H1 (cell line): ENCODE data around the gene DPM3. TPM values are rescaled to one million over a fixed set of nuclear protein-coding genes. Genes with fewer than 3 reads are reported as not detected.

Experiments used
- CTCF ChIA-PET: fragments of 300-600 bp; sonication (Branson Sonifier 250); formaldehyde crosslinking; loops from one replicate; lab custom pipeline; 2021; ENCODE audit not compliant: partially characterized antibody; lab: Charles Lee
- POLR2A ChIA-PET: fragments of 300-600 bp; sonication (Branson Sonifier 250); formaldehyde crosslinking; loops from one replicate; lab custom pipeline; 2021; ENCODE audit warnings: inconsistent platforms; ENCODE audit not compliant: partially characterized antibody; lab: Charles Lee
- DNase-seq, 2 experiments: peaks; one replicate each; pipeline versions ENCODE4 v3.0.0 to v3.0.0-alpha.2; 2010 to 2022; ENCODE audit warnings: low spot score in 2 of 2, low read depth in 1 of 2, mixed read lengths in 1 of 2
- FAIRE-seq: peaks from 2 replicates; lab custom pipeline; 2011; peaks lifted over from hg19 to GRCh38; lab: Jason Lieb, UNC
- H2AFZ ChIP-seq: 2 replicates; pipeline ENCODE4 v1.8.1; 2012; ENCODE audit warnings: low read length, inconsistent platforms
- H2AK5ac ChIP-seq: 2 replicates; pipeline ENCODE4 v1.6.1; 2013; ENCODE audit warnings: low read depth, low read length
- H2BK120ac ChIP-seq: replicated peaks from 2 replicates; pipeline ENCODE3; 2013; ENCODE audit warnings: low read depth, low read length, inconsistent platforms
- H2BK12ac ChIP-seq: 2 replicates; pipeline ENCODE4 v1.6.1; 2013; ENCODE audit warnings: low read depth, low read length
- H2BK15ac ChIP-seq: 2 replicates; pipeline ENCODE4 v1.6.1; 2013; ENCODE audit warnings: low read length
- H2BK20ac ChIP-seq: 2 replicates; pipeline ENCODE4 v1.6.1; 2013; ENCODE audit warnings: low read length
- H2BK5ac ChIP-seq: 2 replicates; pipeline ENCODE4 v1.6.1; 2013; ENCODE audit warnings: low read depth, low read length
- H3K14ac ChIP-seq: 2 replicates; pipeline ENCODE4 v1.6.1; 2013; ENCODE audit warnings: inconsistent platforms; ENCODE audit not compliant: insufficient read length
- H3K18ac ChIP-seq: 2 replicates; pipeline ENCODE4 v1.6.1; 2013; ENCODE audit warnings: low read length; ENCODE audit errors: extremely low read depth
- H3K23ac ChIP-seq: 2 replicates; pipeline ENCODE4 v1.6.1; 2013; ENCODE audit warnings: inconsistent platforms; ENCODE audit not compliant: insufficient read length
- H3K23me2 ChIP-seq: 2 replicates; pipeline ENCODE4 v1.6.1; 2013; ENCODE audit warnings: low read depth, low read length
- H3K27ac ChIP-seq: 2 replicates; pipeline ENCODE4 v1.6.1; 2011; ENCODE audit warnings: low read depth, low read length, inconsistent platforms
- H3K27me3 ChIP-seq, 4 experiments: replicated peaks in 1 of 4; 1 replicate in 1 of 4; 2 replicates in 3 of 4; pipeline versions ENCODE4 v1.6.1 to v1.8.1; 2011 to 2013; ENCODE audit warnings: low read length in 3 of 4, mild to moderate bottlenecking in 3 of 4, inconsistent platforms in 2 of 4, mixed read lengths in 2 of 4, moderate library complexity in 1 of 4; ENCODE audit not compliant: control insufficient read depth in 3 of 4, insufficient read depth in 3 of 4; ENCODE audit errors: extremely low read depth in 1 of 4
- H3K36me3 ChIP-seq, 4 experiments: 2 replicates each; pipeline versions ENCODE4 v1.6.1 to v1.8.1; 2011 to 2013; ENCODE audit warnings: mild to moderate bottlenecking in 4 of 4, low read length in 3 of 4, moderate library complexity in 2 of 4, control low read depth in 1 of 4, inconsistent platforms in 1 of 4; ENCODE audit not compliant: insufficient read depth in 4 of 4, control insufficient read depth in 2 of 4
- H3K4ac ChIP-seq: replicated peaks from 2 replicates; pipeline ENCODE3; 2013; ENCODE audit warnings: low read length, low read depth, mixed read lengths, inconsistent platforms; ENCODE audit not compliant: insufficient read length
- H3K4me1 ChIP-seq, 4 experiments: replicated peaks in 1 of 4; 1 replicate in 1 of 4; 2 replicates in 3 of 4; pipeline versions ENCODE4 v1.6.1 to v1.8.1; 2011 to 2013; ENCODE audit warnings: low read length in 3 of 4, inconsistent platforms in 2 of 4, mixed read lengths in 1 of 4; ENCODE audit not compliant: insufficient read depth in 4 of 4, control insufficient read depth in 3 of 4
- H3K4me2 ChIP-seq, 2 experiments: 2 replicates each; pipeline versions ENCODE4 v1.6.1 to v1.8.1; 2011 to 2013; ENCODE audit warnings: low read depth in 2 of 2, low read length in 2 of 2, control low read depth in 1 of 2, inconsistent platforms in 1 of 2, mild to moderate bottlenecking in 1 of 2; ENCODE audit not compliant: insufficient read depth in 1 of 2
- H3K4me3 ChIP-seq, 4 experiments: fragments of 200-600, 300-600 bp in 1 of 4; sonication (generic), shearing (Covaris generic), sonication (Bioruptor Twin) in 1 of 4; 2 replicates each; pipeline versions ENCODE4 v1.5.1 to v1.8.1; 2011 to 2016; ENCODE audit warnings: low read length in 4 of 4, low read depth in 3 of 4, control low read depth in 2 of 4, inconsistent platforms in 2 of 4, mild to moderate bottlenecking in 2 of 4, mixed read lengths in 1 of 4, moderate library complexity in 1 of 4; ENCODE audit not compliant: insufficient read depth in 2 of 4; ENCODE audit errors: extremely low read depth in 1 of 4
- H3K56ac ChIP-seq: replicated peaks from 2 replicates; pipeline ENCODE3; 2013; ENCODE audit warnings: low read depth, mild to moderate bottlenecking, mixed read lengths, low read length, inconsistent platforms; ENCODE audit not compliant: insufficient read length
- H3K79me1 ChIP-seq: 2 replicates; pipeline ENCODE4 v1.6.1; 2013; ENCODE audit warnings: low read depth, low read length, control low read depth
- H3K79me2 ChIP-seq, 2 experiments: 2 replicates each; pipeline versions ENCODE4 v1.6.1 to v1.8.1; 2012 to 2013; ENCODE audit warnings: low read length in 2 of 2, mild to moderate bottlenecking in 2 of 2, inconsistent platforms in 1 of 2; ENCODE audit not compliant: insufficient read depth in 2 of 2, control insufficient read depth in 1 of 2
- H3K9ac ChIP-seq, 4 experiments: replicated peaks in 1 of 4; 1 replicate in 1 of 4; 2 replicates in 3 of 4; pipeline versions ENCODE4 v1.6.1 to v1.8.1; 2011 to 2013; ENCODE audit warnings: low read depth in 3 of 4, low read length in 3 of 4, control low read depth in 2 of 4, mild to moderate bottlenecking in 2 of 4, moderate library complexity in 2 of 4, inconsistent platforms in 1 of 4; ENCODE audit errors: extremely low read depth in 1 of 4
- H3K9me3 ChIP-seq, 2 experiments: 2 replicates each; pipeline versions ENCODE4 v1.6.1 to v1.8.1; 2012 to 2013; ENCODE audit warnings: mild to moderate bottlenecking in 2 of 2, moderate library complexity in 2 of 2, control low read depth in 1 of 2, inconsistent platforms in 1 of 2, low read depth in 1 of 2, low read length in 1 of 2, mixed read lengths in 1 of 2; ENCODE audit not compliant: insufficient read depth in 2 of 2
- H4K20me1 ChIP-seq, 2 experiments: replicated peaks in 1 of 2; 2 replicates each; pipeline versions ENCODE3 to v1.8.1; 2011 to 2013; ENCODE audit warnings: inconsistent platforms in 2 of 2, low read length in 2 of 2, mild to moderate bottlenecking in 1 of 2; ENCODE audit not compliant: insufficient read depth in 2 of 2, control insufficient read depth in 1 of 2
- H4K5ac ChIP-seq: 2 replicates; pipeline ENCODE4 v1.6.1; 2013; ENCODE audit warnings: low read length, low read depth, mixed read lengths, inconsistent platforms; ENCODE audit not compliant: insufficient read length
- H4K8ac ChIP-seq: 2 replicates; pipeline ENCODE4 v1.8.0; 2013; ENCODE audit warnings: mild to moderate bottlenecking, moderate library complexity, low read length, inconsistent platforms; ENCODE audit not compliant: insufficient read depth; ENCODE audit errors: extremely low read depth
- H4K91ac ChIP-seq: replicated peaks from 2 replicates; pipeline ENCODE3; 2013; ENCODE audit warnings: low read length, mixed read lengths, inconsistent platforms; ENCODE audit not compliant: insufficient read length
- CBX5 ChIP-seq: fragments of 300-800, 300-1000 bp; sonication (generic); IDR thresholded peaks from 2 replicates; pipeline ENCODE4 v1.7.1; 2016; ENCODE audit warnings: antibody characterized with exemption, low read length, low read depth
- CHD2 ChIP-seq: IDR thresholded peaks from 2 replicates; pipeline ENCODE4 v1.6.1; 2012; ENCODE audit warnings: low read length, improper control_type of control experiment
- SIN3A ChIP-seq, 2 experiments: IDR thresholded peaks in 1 of 2; conservative IDR thresholded peaks in 1 of 2; 2 replicates each; pipeline ENCODE4 v1.6.1; 2011 to 2012; ENCODE audit warnings: low read length in 2 of 2, improper control_type of control experiment in 1 of 2, low read depth in 1 of 2, mild to moderate bottlenecking in 1 of 2
- SUZ12 ChIP-seq: fragments of 200-600 bp; sonication (generic); IDR thresholded peaks from 2 replicates; pipeline ENCODE4 v1.6.1; 2012; ENCODE audit warnings: mild to moderate bottlenecking, inconsistent platforms, low read length, moderate library complexity, mixed read lengths
- WGBS, 2 experiments: shearing (Covaris generic) in 1 of 2; methylation state at CpG; one replicate each; pipeline versions ENCODE4 v1.1.6 to v1.1.7; 2013 to 2015; ENCODE audit warnings: low lambda C conversion rate in 2 of 2, mixed read lengths in 2 of 2, inconsistent platforms in 1 of 2, low coverage in 1 of 2, missing lambda C conversion rate in 1 of 2; ENCODE audit not compliant: insufficient replicate concordance in 2 of 2, insufficient coverage in 1 of 2, insufficient read length in 1 of 2; ENCODE audit errors: extremely low coverage in 1 of 2, missing lambda C conversion rate in 1 of 2; 5-methylcytosine and 5-hydroxymethylcytosine counted together
- polyA plus RNA-seq, 7 experiments: library from polyadenylated mRNA; depleted of rRNA in 3 of 7; stranded (reverse) in 5 of 7; unstranded in 2 of 7; fragments of >200 nt in 5 of 7; fragments of 200-250 nt in 2 of 7; gene quantifications; 1 replicate in 5 of 7; 2 replicates in 1 of 7; 4 replicates in 1 of 7; pipeline versions ENCODE4 v1.2.1 to v1.2.3, GENCODE V29; 2011 to 2013; ENCODE audit warnings: missing spikeins in 2 of 7, mixed read lengths in 2 of 7
- total RNA-seq: library from RNA; stranded (reverse); fragmentation: NEBNext Ultra II Directional; extraction: Animal tissue kit (Norgen Biotek cat#: 25700); gene quantifications from 2 replicates; pipeline ENCODE4 v1.2.1, GENCODE V29; 2021

DPM3 gene
- total and polyA plus RNA-seq, 2 of the 8 experiments (the other 6 are each of a cell fraction or from before 2014, with no cell fraction given) = 44.8 to 227 TPM

- Histone ChIP-seq H3K79me1 (no peaks in the 10 kb centered on the region), H3K4me3 (peak overlapping the region; percentile 7 to 62 (median 14); a peak in 5 of 8 replicates), H2BK12ac (peak overlapping the region; percentile 96; the same call in 1 of the 2 replicates), H4K5ac (peak overlapping the region; percentile 49), H2BK120ac (peak overlapping the region; percentile 31), H3K9me3 (no peaks in the 10 kb centered on the region), H3K18ac (no peak overlapping the region), H3K79me2 (no peaks in the 10 kb centered on the region), H2AK5ac (no peak overlapping the region), H3K23me2 (peaks cover 33% of the 10 kb centered on the region), H3K23ac (no peak overlapping the region), H3K14ac (no peak overlapping the region), H3K9ac (peak overlapping the region in 1 of 4 experiments; percentile 4; a peak in 3 of 7 replicates), H4K8ac (peak overlapping the region; percentile 53), H2AFZ (no peak overlapping the region), H2BK15ac (no peak overlapping the region), H2BK20ac (no peak overlapping the region), H4K20me1 (no peaks in the 10 kb centered on the region), H3K27ac (no peak overlapping the region), H4K91ac (peak overlapping the region; percentile 75), H3K56ac (no peak overlapping the region), H3K4me2 (peak overlapping the region; percentile 94 to 97), H3K36me3 (peaks cover 0 to 4% (median under 1%) of the 10 kb centered on the region in 4 experiments; a peak in 2 of 8 replicates), H3K4me1 (peaks cover 16 to 60% (median 33%) of the 10 kb centered on the region in 4 experiments), H2BK5ac (0 out of 2 replicates have a peak overlapping the region, but pooled peaks have one; percentile 85), H3K27me3 (peaks cover 25 to 37% (median 32%) of the 10 kb centered on the region in 4 experiments), H3K4ac (peak overlapping the region; percentile 46)
- WGBS, 2 experiments = 34% methylated on average over 6 of the region's 6 CpGs; no CpG with 5 or more reads in 1 of the 2 experiments
- DNase-seq = no peak
- FAIRE-seq = no peak
- TF ChIP-seq SUZ12 (0 out of 2 replicates have a peak, but pooled peaks have one; percentile 1), SIN3A (conservative IDR thresholded peaks at IDR 0.05 in 1 of 2, IDR thresholded peaks at IDR 0.05 in 1 of 2; ENCODE audit: low read depth in 1 of 2, low read length in 2 of 2) (no peak), CBX5 (no peak), CHD2 (0 out of 2 replicates have a peak, but pooled peaks have one; percentile 4)
- POLR2A ChIA-PET = interaction anchor here (0.9 to 3.1 kb wide), 13 partner anchors 8 to 126 kb away, joined by 3 to 24 read pairs (median 4); partner anchors contain the start of genes ADAM15, EFNA3, KRTCAP2 and TRIM46
- CTCF ChIA-PET = interaction anchor here (0.8 to 14.2 kb wide), 9 partner anchors 13 to 74 kb away, joined by 3 to 187 read pairs (median 5); partner anchors contain the start of genes KRTCAP2 and TRIM46
These were observed 9.9 kb downstream of the DPM3 start for GRCh38 chr1:155130272-155131006.
